OCI-LY7 (cell line): ENCODE data around the gene MEP1B. TPM values are rescaled to one million over a fixed set of nuclear protein-coding genes. Genes with fewer than 3 reads are reported as not detected.
"Not testable (repeated sequence)": the region's sequence is repeated elsewhere in the genome, so short reads cannot be mapped to it uniquely, and the experiment has no call there.

ENCODE experiments used
- BruUV-seq: library from RNA; stranded (reverse); fragments of 400-500 nt; replicated peaks from 2 replicates; lab custom pipeline; 2021; lab: Mats Ljungman, UMichigan
- CTCF ChIA-PET: fragments of 300-600 bp; sonication (Branson Sonifier 250); formaldehyde crosslinking; loops from one replicate; lab custom pipeline; 2022; ENCODE audit warnings: antibody characterized with exemption; ENCODE audit not compliant: unreplicated experiment; lab: Charles Lee
- POLR2A ChIA-PET: fragments of 300-600 bp; sonication (Branson Sonifier 250); formaldehyde crosslinking; loops from one replicate; lab custom pipeline; 2022; ENCODE audit warnings: antibody characterized with exemption; lab: Charles Lee
- DNase-seq: peaks from one replicate; pipeline ENCODE4 v3.0.0-alpha.2; 2015; ENCODE audit warnings: low spot score
- H2AFZ ChIP-seq: fragments of 200-600 bp; sonication (generic), shearing (Covaris generic); 2 replicates; pipeline ENCODE4 v1.6.1; 2014; ENCODE audit warnings: mild to moderate bottlenecking, antibody characterized with exemption, low read length, moderate library complexity
- H3K27ac ChIP-seq: fragments of 200-600 bp; sonication (generic); 2 replicates; pipeline ENCODE4 v1.5.1; 2014; ENCODE audit warnings: mixed run types, low read depth, mild to moderate bottlenecking, moderate library complexity, low read length, inconsistent platforms; ENCODE audit not compliant: poor library complexity, severe bottlenecking
- H3K36me3 ChIP-seq: fragments of 200-600 bp; sonication (generic); 2 replicates; pipeline ENCODE4 v1.6.1; 2014; ENCODE audit warnings: mild to moderate bottlenecking, antibody characterized with exemption, low read length, moderate library complexity, mixed read lengths; ENCODE audit not compliant: insufficient read depth
- H3K4me1 ChIP-seq: fragments of 200-600 bp; sonication (generic); 2 replicates; pipeline ENCODE4 v1.5.1; 2014; ENCODE audit warnings: mild to moderate bottlenecking, low read length; ENCODE audit not compliant: insufficient read depth, poor library complexity, severe bottlenecking
- H3K4me2 ChIP-seq: fragments of 200-600 bp; sonication (generic); 2 replicates; pipeline ENCODE4 v1.6.1; 2014; ENCODE audit warnings: mild to moderate bottlenecking, low read length
- H3K4me3 ChIP-seq: fragments of 200-600 bp; sonication (generic); 2 replicates; pipeline ENCODE4 v1.5.1; 2014; ENCODE audit warnings: mild to moderate bottlenecking, low read depth, low read length; ENCODE audit not compliant: poor library complexity, severe bottlenecking
- H3K79me2 ChIP-seq: fragments of 200-600 bp; sonication (generic); 2 replicates; pipeline ENCODE4 v1.6.1; 2016; ENCODE audit warnings: low read depth, mild to moderate bottlenecking, low read length, moderate library complexity, mixed read lengths; ENCODE audit not compliant: insufficient read depth
- H3K9me2 ChIP-seq: fragments of 200-600 bp; sonication (generic); 2 replicates; pipeline ENCODE4 v1.6.1; 2016; ENCODE audit warnings: mild to moderate bottlenecking, low read length, mixed read lengths; ENCODE audit not compliant: insufficient read depth
- H3K9me3 ChIP-seq: fragments of 200-600 bp; sonication (generic); 2 replicates; pipeline ENCODE4 v1.6.1; 2014; ENCODE audit warnings: mild to moderate bottlenecking, mixed run types, low read length, mixed read lengths
- H4K20me1 ChIP-seq: fragments of 200-600 bp; sonication (generic); 2 replicates; pipeline ENCODE4 v1.6.1; 2014; ENCODE audit warnings: mild to moderate bottlenecking, antibody characterized with exemption, low read length, moderate library complexity, mixed read lengths; ENCODE audit not compliant: insufficient read depth
- CTCF ChIP-seq: fragments of 200-600 bp; sonication (generic); conservative IDR thresholded peaks from 2 replicates; pipeline ENCODE4 v1.5.1; 2014; ENCODE audit warnings: mild to moderate bottlenecking, antibody characterized with exemption, low read length, moderate library complexity, mixed read lengths
- EZH2phosphoT487 ChIP-seq: fragments of 200-600 bp; sonication (generic); IDR thresholded peaks from 2 replicates; pipeline ENCODE4 v1.6.1; 2018; ENCODE audit warnings: low read depth, borderline replicate concordance, mild to moderate bottlenecking, mixed run types, antibody characterized with exemption, low read length, moderate library complexity, mixed read lengths
- intact Hi-C: fragments of 100-400 bp; cut with micrococcal nuclease; formaldehyde crosslinking; loops from one replicate; pipeline ENCODE4 v1.10.0; 2022; ENCODE audit not compliant: unreplicated experiment
- total RNA-seq, 2 experiments: library from RNA; depleted of rRNA in 1 of 2; stranded (reverse); fragments of >200 nt in 1 of 2; shearing (Covaris generic) in 1 of 2; gene quantifications; 2 replicates each; pipeline ENCODE4 v1.2.3, GENCODE V29; 2014 to 2022

The MEP1B gene
- total RNA-seq, 2 experiments from 2014 or later = not detected

GRCh38 chr18:32219431-32220018 lies 29.7 kb downstream of the MEP1B start:
- Histone ChIP-seq H3K4me3 (no peak overlapping the region), H3K9me3 (no peaks in the 10 kb centered on the region), H2AFZ (no peak overlapping the region), H4K20me1 (no peaks in the 10 kb centered on the region), H3K36me3 (no peaks in the 10 kb centered on the region), H3K27ac (no peak overlapping the region), H3K9me2 (no peaks in the 10 kb centered on the region), H3K4me1 (no peaks in the 10 kb centered on the region), H3K4me2 (no peak overlapping the region), H3K79me2 (no peaks in the 10 kb centered on the region)
- CTCF ChIA-PET = no interaction called here
- POLR2A ChIA-PET = interaction anchor here (0.5 to 0.6 kb wide), 2 partner anchors 22 to 1080 kb away, joined by 4 read pairs; no protein-coding TSS in a partner anchor
- no peak for DNase-seq
- intact Hi-C loops = no loop called here
- TF ChIP-seq EZH2phosphoT487 = no peak
- no peak for TF ChIP-seq CTCF
- BruUV-seq = no TSS peak

DNA sequence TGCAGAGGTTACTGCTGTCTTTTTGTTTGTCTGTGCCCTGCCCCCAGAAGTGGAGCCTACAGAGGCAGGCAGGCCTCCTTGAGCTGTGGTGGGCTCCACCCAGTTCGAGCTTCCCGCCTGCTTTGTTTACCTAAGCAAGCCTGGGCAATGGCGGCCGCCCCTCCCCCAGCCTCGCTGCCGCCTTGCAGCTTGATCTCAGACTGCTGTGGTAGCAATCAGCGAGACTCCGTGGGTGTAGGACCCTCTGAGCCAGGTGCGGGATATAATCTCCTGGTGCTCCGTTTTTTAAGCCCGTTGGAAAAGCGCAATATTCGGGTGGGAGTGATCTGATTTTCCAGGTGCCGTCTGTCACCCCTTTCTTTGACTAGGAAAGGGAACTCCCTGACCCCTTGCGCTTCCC lies 43.5 kb downstream of the MEP1B start:
- H3K36me3 ChIP-seq, H3K27ac ChIP-seq, H3K4me2 ChIP-seq, H3K4me1 ChIP-seq, H4K20me1 ChIP-seq, H3K9me3 ChIP-seq, POLR2A ChIA-PET, intact Hi-C loops, CTCF ChIA-PET, BruUV-seq, H3K4me3 ChIP-seq, H2AFZ ChIP-seq, H3K9me2 ChIP-seq, DNase-seq, H3K79me2 ChIP-seq: not testable (repeated sequence)

DNA sequence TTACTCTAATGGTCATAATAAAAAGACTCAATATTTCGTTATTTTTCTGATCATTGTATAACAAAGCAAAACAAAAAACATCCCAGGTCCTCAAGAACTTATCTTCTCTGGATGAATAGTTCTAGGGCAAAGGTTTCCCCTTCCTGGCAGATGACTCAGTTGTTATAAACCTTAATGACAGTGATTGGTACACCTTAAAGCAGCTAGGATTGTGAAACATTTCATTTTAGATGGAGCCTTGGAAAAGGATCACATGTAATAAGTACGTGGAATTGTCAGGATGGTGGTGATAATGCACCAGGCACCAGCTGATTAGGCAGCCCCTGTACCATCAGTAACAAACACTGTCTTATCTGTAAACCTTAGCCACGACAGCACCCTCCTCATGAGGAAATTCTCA lies 47.2 kb downstream of the MEP1B start:
- intact Hi-C loops = no loop called here
- Histone ChIP-seq H4K20me1 (no peaks in the 10 kb centered on the region), H3K4me2 (no peak overlapping the region), H3K9me2 (no peaks in the 10 kb centered on the region), H2AFZ (no peak overlapping the region), H3K79me2 (no peaks in the 10 kb centered on the region), H3K36me3 (no peaks in the 10 kb centered on the region), H3K9me3 (no peaks in the 10 kb centered on the region), H3K4me1 (no peaks in the 10 kb centered on the region), H3K27ac (no peak overlapping the region), H3K4me3 (no peak overlapping the region)
- no TSS peak for BruUV-seq
- TF ChIP-seq CTCF (no peak), EZH2phosphoT487 (no peak)
- POLR2A ChIA-PET = no interaction called here
- DNase-seq = no peak
- CTCF ChIA-PET = no interaction called here
